Smooth muscle cell of the umbilical artery (primary cell): Measurements from ENCODE around the gene PCBD1. TPM values are rescaled to one million over a fixed set of nuclear protein-coding genes. Genes with fewer than 3 reads are reported as not detected.

Experiments used
- total RNA-seq: library from RNA; depleted of rRNA; stranded (reverse); fragments of >200 nt; gene quantifications from 2 replicates; pipeline ENCODE4 v1.2.3, GENCODE V29; 2014

The PCBD1 gene
- 31.5 and 42.9 TPM in 2 replicates for total RNA-seq

GRCh38 chr10:70887804-70888800 is at the start of gene PCBD1:
Gene PCBD1 (minus strand): TSS chr10:70888565. CDS start chr10:70888533, 32 bp downstream.

Other genes starting within 250 kb of the PCBD1 start
- gene ADAMTS14, start 216.1 kb downstream of the PCBD1 start, total RNA-seq, result 3.6 and 4.2 TPM in 2 replicates
- gene TBATA, start 103.2 kb downstream of the PCBD1 start, total RNA-seq, result not detected in 2 replicates
- 53.2 and 55.2 TPM in 2 replicates for gene SGPL1, start 72.6 kb downstream of the PCBD1 start, total RNA-seq